ENCODE measurements around the gene SLC16A13. TPM values are rescaled to one million over a fixed set of nuclear protein-coding genes. Genes with fewer than 3 reads are reported as not detected.

SLC16A13 gene
- total RNA-seq, 1 donor from 2014 or later = 11.1 TPM

GRCh38 chr17:7058831-7059447, 23.1 kb downstream of the SLC16A13 start:
- H3K36me3 Mint-ChIP-seq (ENCODE audit: low read depth) = no peaks in the 10 kb centered on the region
- peaks cover 3% of the 10 kb centered on the region for H3K27me3 Mint-ChIP-seq (ENCODE audit: low read depth)
- peaks cover 13% of the 10 kb centered on the region for H3K4me1 Mint-ChIP-seq
- H3K9me3 Mint-ChIP-seq = no peaks in the 10 kb centered on the region
- no peak for TF ChIP-seq CTCF (conservative IDR thresholded peaks at IDR 0.05)
- no peak overlapping the region for H3K27ac Mint-ChIP-seq (ENCODE audit: unreplicated experiment)
- H3K4me3 Mint-ChIP-seq = no peak overlapping the region
- no peak for DNase-seq (ENCODE audit: low read depth, low spot score)

- no peaks in the 10 kb centered on the region for H3K27me3 Mint-ChIP-seq (ENCODE audit: low read depth)
- H3K4me1 Mint-ChIP-seq = peaks cover 17% of the 10 kb centered on the region
- H3K27ac Mint-ChIP-seq (ENCODE audit: unreplicated experiment) = no peak overlapping the region
- no peaks in the 10 kb centered on the region for H3K36me3 Mint-ChIP-seq (ENCODE audit: low read depth)
- DNase-seq (ENCODE audit: low read depth, low spot score) = no peak
- no peaks in the 10 kb centered on the region for H3K9me3 Mint-ChIP-seq
- TF ChIP-seq CTCF (conservative IDR thresholded peaks at IDR 0.05) = no peak
- H3K4me3 Mint-ChIP-seq = no peak overlapping the region
Measured at GRCh38 chr17:7060165-7060891, 24.5 kb downstream of the SLC16A13 start.

GRCh38 chr17:7063518-7064094, 27.8 kb downstream of the SLC16A13 start:
- Mint-ChIP-seq H3K9me3 (peaks cover 7% of the 10 kb centered on the region), H3K27ac (ENCODE audit: unreplicated experiment) (peak overlapping the region; percentile 73), H3K4me3 (no peak overlapping the region), H3K36me3 (ENCODE audit: low read depth) (peaks cover 3% of the 10 kb centered on the region), H3K27me3 (ENCODE audit: low read depth) (no peaks in the 10 kb centered on the region), H3K4me1 (peaks cover 17% of the 10 kb centered on the region)
- no peak for TF ChIP-seq CTCF (conservative IDR thresholded peaks at IDR 0.05)
- no peak for DNase-seq (ENCODE audit: low read depth, low spot score)

- peaks cover 7% of the 10 kb centered on the region for H3K9me3 Mint-ChIP-seq
- H3K4me3 Mint-ChIP-seq = no peak overlapping the region
- no peak for TF ChIP-seq CTCF (conservative IDR thresholded peaks at IDR 0.05)
- DNase-seq (ENCODE audit: low read depth, low spot score) = no peak
- peaks cover 3% of the 10 kb centered on the region for H3K36me3 Mint-ChIP-seq (ENCODE audit: low read depth)
- peak overlapping the region; percentile 43 for H3K27ac Mint-ChIP-seq (ENCODE audit: unreplicated experiment)
- no peaks in the 10 kb centered on the region for H3K27me3 Mint-ChIP-seq (ENCODE audit: low read depth)
- peaks cover 17% of the 10 kb centered on the region for H3K4me1 Mint-ChIP-seq
Measured at GRCh38 chr17:7064261-7064660, 28.4 kb downstream of the SLC16A13 start.

- no peak for TF ChIP-seq CTCF (conservative IDR thresholded peaks at IDR 0.05)
- Mint-ChIP-seq H3K4me3 (no peak overlapping the region), H3K36me3 (ENCODE audit: low read depth) (peaks cover 3% of the 10 kb centered on the region), H3K27ac (ENCODE audit: unreplicated experiment) (no peak overlapping the region), H3K4me1 (peaks cover 17% of the 10 kb centered on the region), H3K27me3 (ENCODE audit: low read depth) (peaks cover 5% of the 10 kb centered on the region), H3K9me3 (peaks cover 7% of the 10 kb centered on the region)
- DNase-seq (ENCODE audit: low read depth, low spot score) = no peak
Measured at GRCh38 chr17:7067198-7067597, 31.4 kb downstream of the SLC16A13 start.
